NCI-H1694 treated with DMSO at 0.1 percent for 48 hours (cell line): Measurements from ENCODE around the gene SPATA13.
"Not testable (repeated sequence)": the region's sequence is repeated elsewhere in the genome, so short reads cannot be mapped to it uniquely, and the experiment has no call there.

Experiments used
- DNase-seq: peaks from one replicate; lab custom pipeline; 2025; lab: John Stamatoyannopoulos, UW

SPATA13 gene

DNA sequence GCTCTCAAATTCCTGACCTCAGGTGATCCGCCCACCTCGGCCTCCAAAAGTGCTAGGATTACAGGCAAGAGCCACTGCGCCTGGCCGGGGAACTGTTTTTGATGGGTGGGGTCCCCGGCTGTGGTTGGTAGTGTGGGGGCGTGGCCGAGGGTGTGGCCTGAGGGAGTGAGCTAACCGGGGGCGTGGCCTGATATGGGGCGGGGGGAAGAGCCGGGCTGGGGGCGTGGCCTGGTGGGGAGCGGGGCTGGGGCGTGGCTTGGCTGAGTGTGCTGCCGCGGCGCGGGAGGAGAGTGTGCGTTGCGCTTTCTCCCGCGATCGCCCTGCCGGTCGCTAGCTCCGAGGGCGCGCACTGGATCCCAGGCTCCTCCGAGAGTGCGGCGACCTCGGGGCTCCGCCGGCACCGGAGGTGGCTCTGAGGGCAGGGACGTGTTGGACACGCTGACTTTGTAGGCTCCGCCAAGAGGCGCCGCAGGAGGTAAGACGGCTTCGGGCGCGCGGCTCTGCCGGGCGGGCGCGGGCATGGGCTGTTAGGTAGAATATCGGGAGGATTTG is at the start of gene SPATA13:
TSS of gene SPATA13 (plus strand) at position 263 of the 552 bp plus-strand sequence. CDS start 62,210 bp downstream, outside the sequence.
- no peak for DNase-seq

DNA sequence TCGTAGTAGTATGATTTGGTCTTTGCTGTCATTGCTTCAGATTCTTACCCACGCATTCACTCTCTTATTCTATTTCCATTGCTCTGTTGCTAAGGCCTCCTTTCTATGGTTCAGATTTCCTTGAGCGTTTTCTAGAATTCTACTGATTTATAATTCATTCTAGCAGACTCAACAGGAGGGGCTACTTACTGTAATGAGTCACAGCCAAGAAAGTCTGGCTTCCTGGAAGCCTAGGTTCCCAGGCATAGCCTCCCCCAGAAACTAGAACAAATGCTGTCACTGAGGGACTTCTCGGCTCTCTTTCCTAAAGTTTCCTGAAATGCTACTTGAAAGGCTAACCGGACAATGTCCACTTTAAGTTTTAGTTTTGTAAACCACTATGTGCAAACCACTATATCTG is 47.7 kb upstream of the SPATA13 start:
- DNase-seq = no peak

- no peak for DNase-seq
Observed at GRCh38 chr13:24115671-24116070, 44.8 kb upstream of the SPATA13 start.

DNA sequence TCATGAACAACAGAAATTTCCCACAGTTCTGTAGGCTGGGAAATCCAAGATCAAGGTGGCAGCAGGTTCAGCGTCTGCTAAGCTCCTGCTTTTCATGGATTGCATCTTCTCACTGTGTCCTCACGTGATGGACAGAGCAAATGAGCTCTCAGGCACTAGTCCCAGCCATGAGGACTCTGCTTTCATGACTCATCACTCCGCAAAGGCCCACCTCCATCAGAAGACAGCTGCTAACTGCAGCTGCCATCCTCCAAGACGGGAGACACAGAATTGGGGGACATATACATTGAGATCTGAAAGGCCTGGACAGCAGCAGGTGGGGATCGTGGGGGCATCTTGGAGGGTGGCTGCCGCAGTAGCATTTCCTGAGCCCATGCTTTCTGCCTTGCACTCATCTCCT is 44.4 kb upstream of the SPATA13 start:
- DNase-seq = no peak

DNA sequence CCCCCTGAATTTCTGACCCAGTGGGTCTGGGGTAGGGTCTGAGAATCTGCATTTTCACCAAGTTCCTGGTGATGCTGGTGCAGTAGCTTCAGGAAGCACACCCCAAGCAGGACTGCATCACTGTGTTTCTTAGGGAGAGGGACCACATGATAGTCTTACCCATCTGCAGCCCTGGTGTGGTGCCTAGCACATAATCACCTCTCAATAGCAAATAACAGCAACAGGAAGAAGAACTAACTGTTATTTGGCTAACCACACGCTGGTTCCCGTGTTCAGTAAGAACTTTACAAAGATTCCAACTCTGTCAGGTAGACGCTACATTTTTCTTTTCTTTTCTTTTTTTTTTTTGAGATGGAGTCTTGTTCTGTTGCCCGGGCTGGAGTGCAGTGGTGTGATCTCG is 41.9 kb upstream of the SPATA13 start:
- no peak for DNase-seq

DNA sequence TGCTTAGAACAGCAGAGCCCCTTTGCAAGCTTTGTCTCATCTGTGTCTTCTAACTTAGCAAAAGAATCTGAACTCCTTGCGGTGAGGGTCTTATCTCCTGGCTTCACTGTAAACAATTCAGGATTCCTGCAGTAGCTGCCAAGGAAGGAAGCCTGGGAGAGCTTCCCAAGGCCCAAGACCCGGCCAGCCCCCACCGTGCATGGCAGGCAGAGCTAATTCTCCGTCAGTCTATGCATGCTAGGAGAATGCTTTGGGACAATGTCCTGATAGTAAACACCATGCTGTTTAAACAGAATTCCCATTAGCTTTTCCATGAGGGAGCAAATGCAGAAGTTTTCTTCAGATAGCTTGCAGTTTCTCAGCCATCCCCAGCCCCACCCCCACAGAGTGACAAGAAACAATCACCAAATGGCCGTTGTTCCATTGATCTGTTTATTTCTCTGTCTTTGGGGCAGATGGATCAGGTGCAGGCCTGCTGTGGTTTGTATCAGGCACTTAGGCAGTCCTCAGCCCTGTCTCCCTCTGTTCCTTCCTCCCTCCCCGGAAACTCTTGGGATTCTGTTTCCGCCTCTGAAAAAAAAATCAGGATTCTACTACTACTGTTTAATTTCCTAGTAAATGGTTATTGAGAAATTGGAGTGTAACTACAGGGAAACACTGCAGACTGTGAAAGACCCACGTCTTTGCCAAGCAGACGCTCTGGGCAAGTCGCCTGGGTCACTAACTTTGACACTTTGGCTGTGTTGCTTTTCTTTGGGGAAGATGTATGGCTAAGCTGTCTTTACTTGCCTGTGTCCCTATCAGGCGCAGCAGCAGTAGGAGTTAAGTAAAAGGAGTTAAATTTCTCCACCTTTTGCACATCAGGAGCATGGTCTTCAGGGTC is 40.7 kb upstream of the SPATA13 start:
- no peak for DNase-seq

GRCh38 chr13:24122045-24122444 is 38.5 kb upstream of the SPATA13 start:
- DNase-seq = not testable (repeated sequence)

DNA sequence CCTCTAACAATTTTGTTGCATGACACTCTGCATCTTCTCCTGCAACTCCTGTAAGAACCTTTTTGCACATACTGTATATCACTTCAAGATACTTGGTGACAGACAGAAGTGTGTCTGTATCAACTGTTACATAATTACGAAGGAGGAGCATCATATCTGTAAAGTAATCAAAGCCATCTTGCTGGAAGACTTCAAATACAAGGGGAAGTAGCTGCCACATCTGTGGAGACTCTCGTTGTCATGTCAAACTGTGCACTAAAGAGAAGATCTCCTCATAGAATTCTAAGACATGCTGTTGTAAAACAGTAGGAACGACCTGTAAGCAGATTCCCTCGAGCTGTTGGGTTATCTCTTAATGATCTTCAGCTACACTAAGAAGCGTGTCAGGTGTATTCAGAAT is 38.0 kb upstream of the SPATA13 start:
- DNase-seq = no peak

- DNase-seq = no peak
Observed at GRCh38 chr13:24123761-24124160, 36.8 kb upstream of the SPATA13 start.

GRCh38 chr13:24124789-24125476 is 35.6 kb upstream of the SPATA13 start:
- no peak for DNase-seq

GRCh38 chr13:24127116-24127631 is 33.3 kb upstream of the SPATA13 start:
- no peak for DNase-seq

DNA sequence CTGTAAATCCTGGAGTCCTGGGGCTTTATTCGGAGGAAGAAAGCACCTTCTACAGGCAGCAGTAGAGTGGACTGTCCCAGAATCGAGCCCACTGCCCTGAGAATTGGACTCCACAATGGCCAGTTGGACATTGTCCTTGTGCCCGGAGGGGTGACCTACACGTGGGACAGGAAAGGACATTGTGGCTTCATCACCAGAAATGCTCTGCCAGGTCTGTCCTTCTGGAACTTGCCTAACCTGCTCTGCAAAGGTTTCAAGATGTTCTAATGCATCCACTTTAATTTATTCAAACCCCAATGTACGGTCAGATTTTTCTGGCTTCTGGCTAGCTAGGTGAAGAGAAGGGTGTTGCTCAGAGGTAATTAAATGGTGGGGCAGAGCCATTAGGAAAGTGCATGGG is 32.4 kb upstream of the SPATA13 start:
- DNase-seq = no peak

DNA sequence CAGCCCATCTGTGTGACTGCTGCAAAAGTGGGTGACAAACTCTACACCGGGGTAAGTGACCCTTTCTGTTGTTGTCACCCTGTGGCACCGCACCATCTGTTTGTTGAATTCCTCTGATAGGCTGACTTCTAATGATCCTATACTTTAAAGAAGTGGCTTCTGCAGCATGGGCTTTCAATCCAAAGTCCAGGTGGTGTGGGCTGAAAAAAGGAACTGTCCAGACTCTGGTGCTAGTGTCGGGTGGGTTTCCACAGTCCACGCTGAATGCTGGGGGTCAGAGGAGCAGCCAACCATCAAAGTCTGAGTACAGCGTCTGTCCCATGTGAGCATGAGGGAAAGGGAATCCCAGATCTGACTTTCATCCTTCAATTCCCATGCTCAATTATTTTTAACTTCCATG is 31.6 kb upstream of the SPATA13 start:
- DNase-seq = no peak

- DNase-seq = no peak
Observed at GRCh38 chr13:24129914-24130774, 30.4 kb upstream of the SPATA13 start.

GRCh38 chr13:24131749-24132148 is 28.8 kb upstream of the SPATA13 start:
- DNase-seq = no peak

DNA sequence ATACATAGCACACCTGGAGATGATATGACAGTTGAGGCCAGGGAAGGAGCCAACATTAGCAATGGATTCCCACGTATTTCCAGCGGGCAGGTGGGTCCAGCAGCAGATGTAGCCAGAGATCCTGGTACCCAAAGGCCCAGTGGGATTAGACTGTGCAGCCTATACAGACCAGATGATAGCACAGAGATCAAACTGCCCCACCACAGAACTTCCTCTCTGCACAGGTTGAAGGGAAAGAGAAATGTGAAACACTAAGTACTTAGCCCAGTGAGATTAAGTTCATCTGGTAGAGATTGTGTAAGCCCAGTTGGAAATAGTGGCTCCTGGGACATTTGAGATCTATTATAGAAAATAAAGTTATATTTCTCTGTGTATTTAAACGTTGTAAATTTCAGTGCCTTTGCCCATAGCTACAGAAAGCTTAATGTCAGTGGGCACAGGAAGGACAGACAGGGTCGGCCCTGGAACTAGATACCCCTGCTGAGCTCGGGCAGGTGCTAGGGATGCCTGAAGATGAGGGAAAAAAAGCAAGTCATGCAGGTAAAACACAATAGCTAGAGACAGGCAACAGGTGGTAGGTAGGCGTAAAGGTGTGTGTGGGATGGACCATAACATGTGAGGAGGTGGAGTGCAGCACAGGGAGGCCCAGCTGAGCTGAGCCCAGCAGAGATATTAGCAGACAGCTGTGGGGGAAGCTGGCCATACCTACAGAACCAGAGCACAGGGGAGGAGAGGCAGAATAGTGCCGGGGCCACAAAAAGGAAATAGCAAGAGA is 27.3 kb upstream of the SPATA13 start:
- no peak for DNase-seq

DNA sequence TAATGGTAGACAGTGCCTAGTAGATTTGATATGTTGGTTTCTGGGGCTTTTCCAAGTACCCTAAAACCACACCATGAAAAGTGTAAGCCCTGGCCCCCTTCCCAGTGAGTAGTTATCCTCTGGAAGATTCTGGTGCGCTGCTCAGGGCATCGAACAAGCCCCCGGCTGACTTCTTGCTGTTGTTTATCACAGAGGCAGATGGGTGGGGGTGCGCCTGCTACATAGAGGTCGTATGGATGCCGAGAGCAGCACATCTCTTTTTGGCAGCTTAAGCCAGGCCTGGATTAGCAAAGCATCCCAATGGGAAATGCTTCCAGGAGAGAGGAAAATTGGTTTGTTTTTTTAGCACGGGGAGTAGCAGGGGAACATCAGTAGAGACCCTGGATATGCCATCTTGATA is 26.3 kb upstream of the SPATA13 start:
- DNase-seq = no peak

- no peak for DNase-seq
Observed at GRCh38 chr13:24134757-24135156, 25.8 kb upstream of the SPATA13 start.

DNA sequence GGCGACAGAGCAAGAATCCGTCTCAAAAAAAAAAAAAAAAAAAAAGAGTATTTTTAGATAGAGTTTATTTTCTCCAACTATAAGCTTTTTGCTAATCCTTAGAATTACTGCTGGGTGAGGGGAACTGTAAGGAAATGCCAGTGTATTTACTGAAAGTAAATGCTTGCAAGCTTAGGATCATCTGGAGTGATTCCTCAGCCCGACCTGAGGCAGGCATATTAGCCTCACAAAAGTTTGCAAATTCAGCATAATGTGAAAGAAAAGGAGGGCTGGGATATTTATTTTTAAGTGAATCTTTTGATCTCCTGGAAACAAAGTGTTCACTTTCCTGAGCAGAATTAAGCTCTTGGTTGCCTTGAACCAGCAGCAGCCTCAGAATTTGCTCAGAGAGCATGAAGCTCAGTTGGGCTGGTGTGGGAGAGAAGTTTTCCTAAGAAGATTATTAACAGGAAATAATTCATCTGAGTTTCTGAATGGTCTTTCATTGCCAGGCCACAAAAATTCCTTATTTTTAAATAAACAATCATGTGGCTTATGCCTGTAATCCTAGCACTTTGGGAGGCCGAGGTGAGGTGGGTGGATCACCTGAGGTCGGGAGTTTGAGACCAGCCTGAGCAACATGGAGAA is 24.7 kb upstream of the SPATA13 start:
- no peak for DNase-seq

DNA sequence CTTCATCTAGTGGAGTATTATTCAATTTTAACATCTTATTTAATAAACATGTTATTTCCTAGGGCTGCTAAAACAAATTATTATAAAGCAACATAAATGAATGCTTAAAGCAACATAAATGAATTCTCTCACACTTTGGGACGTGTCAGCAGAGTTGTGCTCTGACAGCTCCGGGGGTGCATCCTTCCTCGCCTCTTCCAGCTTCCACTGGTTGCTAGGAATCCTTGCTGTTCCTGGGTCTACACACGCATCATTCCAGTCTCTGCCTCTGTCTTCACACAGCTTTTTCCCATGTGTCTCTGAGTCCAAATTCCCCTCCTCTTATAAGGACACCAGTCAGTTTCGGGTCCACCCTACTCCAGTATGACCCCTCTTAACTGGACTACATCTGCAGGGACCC is 21.6 kb upstream of the SPATA13 start:
- no peak for DNase-seq
